GM21447 (cell line): ENCODE data around the gene EXD3.

ENCODE experiments used
- ATAC-seq: cut with Tn5 transposase; IDR thresholded peaks from one replicate; pipeline ENCODE4 v1.9.1; 2021; ENCODE audit not compliant: unreplicated experiment

EXD3 gene

DNA sequence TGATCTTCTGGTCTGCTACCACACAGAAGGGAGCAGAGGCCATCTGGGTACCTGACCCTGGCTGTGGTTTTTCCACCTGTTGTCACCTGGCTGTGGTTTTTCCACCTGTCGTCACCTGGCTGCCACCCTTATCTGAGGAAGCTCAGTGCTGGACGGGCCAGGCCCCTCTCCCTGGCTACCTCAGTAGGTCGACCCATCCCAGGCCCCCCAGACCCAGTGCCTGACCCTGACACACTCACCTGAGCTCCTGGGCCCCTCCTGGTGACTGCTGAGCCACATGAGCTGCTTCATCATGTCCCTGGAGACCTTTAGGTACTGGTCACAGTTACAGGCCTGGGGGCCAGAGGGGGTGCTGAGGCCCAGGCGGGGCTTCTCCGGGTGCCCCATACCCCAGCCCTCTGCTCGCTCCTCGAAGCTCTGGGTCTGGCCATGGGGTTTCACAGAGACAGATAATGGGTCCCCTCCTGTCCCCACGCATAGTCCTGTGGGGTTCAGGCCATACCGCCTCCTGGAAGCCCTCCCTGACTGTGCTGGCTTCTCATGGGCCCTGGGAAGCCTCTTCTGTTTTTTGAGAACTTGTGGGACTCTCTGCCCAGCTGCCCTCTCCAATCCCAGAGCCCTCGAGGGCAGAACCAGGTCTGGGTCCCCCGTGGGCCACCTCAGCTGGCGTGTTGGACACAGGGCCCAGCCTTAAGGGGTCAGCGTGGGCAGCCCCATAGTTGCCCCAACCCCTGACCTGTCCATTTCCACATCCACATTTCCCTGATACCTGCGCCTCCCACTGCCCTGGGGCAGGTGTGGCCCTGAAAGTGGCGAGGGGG, 113.4 kb downstream of the EXD3 start:
- no peak for ATAC-seq

- no peak for ATAC-seq
These were observed 114.8 kb downstream of the EXD3 start for GRCh38 chr9:137308057-137308619.

- no peak for ATAC-seq
These were observed 115.5 kb downstream of the EXD3 start for GRCh38 chr9:137307255-137308056.

- no peak for ATAC-seq
These were observed 116.1 kb downstream of the EXD3 start for GRCh38 chr9:137306850-137307254.

- no peak for ATAC-seq
These were observed 116.7 kb downstream of the EXD3 start for GRCh38 chr9:137306066-137306849.

DNA sequence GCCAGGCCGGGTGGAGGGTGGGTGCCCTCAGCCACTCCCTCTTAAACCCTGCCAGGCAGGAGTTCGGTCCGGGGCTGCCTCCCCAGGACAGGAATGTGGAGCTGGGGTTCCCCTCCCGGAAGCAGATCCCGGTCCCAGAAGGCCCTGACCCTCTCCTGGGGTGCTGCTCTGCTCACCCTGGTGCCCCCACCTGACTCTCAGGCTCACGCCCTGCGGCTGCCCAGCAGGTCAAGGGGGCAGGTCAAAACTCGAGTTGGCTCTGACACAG, 117.2 kb downstream of the EXD3 start:
- no peak for ATAC-seq

DNA sequence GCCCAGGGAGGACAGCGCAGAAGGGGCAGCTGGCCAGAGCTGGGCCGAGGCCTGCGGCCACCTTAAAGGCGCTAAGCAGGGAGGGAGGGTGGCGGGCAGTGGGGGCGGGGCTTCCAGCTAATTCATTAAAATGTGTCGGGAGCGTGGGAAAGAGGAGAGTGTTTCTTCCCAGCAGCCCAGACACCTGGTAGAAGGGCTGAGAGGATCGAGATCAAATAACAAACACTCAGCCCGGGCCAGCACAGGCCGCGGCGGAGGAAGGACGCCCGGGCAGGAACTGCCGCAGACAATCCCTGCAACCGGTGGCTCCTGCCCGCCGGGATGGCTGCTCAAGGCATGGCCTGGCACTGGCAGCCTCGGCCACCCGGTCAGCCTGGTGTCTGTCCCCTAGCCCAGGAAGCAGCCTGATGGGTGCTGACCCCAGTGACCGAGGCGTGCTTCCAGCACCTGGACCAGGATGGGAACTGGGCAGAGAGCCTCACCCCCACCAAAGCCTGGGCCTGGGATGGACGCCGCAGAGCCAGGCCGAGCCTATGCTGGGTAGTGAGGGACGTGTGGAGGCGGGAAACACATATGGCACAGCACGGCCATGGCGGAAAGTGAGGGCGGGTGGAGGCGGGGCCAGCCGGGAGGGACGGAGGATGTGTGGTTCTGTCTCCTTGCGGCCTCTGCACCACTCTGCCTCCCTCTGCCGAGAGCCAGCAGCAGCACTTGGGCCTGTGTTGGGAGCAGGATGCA, 117.7 kb downstream of the EXD3 start:
- no peak for ATAC-seq

- ATAC-seq = no peak
These were observed 118.4 kb downstream of the EXD3 start for GRCh38 chr9:137304383-137305059.

DNA sequence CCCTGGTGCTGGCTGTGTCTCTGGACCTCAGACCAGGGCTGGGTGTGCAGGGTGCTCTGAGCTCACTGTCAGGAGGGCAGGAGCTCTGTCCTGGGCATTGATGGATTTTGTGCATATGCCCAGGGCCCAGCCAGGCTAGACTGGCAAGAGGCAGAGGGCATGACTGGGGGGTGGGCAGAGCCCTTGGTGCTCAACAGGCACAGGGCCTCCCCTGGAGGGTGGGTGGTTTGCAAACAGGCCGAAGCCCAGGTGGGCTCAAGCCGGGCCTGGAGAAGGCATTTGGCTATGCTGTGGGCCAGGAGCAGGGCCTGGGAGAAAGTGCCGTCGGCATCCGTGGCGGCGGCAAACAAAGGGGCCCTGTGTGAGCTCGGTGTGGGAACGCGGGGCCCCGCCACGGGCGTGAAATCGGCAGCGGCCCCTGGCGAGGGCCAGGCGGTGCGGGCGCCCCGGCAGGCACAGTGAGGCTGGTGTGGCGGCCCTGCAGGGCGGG, 119.0 kb downstream of the EXD3 start:
- ATAC-seq = no peak

DNA sequence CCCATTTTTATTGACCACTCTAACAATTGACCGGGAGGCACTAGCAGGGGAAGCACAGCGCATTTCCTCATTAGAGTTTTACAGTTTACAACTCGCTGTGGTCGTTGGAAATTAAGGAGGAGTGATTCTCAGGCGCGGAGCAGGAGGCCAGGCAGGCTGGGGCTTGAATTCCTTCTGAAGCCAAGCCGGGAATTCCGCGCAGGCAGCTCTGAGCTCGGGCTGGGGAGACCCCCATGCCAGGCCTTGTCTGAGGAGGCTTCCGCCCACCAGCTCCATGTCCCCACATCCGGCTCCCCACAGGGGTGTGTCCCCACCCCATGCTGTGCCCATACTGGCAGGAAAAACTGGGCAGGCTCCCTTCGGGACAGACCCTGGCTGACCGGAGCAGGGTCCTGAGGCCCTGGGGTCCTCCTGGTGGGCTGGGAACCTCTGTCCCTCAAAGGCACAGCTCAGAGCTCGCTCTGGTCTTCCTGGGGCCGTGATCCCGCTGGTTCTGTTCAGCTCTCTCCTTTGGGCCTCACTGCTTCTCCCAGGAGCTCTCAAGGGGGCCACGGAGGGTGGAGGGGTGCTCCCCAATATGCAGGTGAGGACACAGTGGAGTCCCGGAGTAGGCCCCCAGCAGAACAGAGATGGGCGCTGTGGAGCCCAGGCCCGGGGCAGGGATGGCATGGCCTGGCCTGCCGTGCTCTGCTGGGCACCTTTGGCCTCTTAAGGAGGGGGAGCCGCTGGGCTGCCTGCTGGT, 119.6 kb downstream of the EXD3 start:
- ATAC-seq = no peak

- ATAC-seq = peak; percentile 49
These were observed 120.4 kb downstream of the EXD3 start for GRCh38 chr9:137302449-137303150.

DNA sequence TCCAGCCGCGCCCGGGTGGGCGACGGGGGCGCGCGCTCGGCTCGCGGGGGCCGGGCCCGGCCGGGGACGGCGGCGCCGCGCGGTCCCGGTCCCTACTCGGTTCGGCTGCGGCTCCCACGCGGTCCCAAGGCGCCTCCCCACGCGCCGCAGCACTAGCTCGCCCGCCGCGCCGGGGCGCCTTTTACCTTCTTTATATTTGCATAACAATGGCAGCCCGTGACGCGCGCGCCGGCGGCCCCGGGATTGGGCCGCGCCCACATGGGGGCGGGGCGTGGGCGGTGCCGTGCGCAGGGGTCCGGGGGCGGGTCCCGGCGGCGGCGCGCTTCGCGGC, 120.9 kb downstream of the EXD3 start, which contains the start of gene NRARP:
Gene NRARP (minus strand): TSS at position 154 of the 331 bp plus-strand sequence. CDS start 343 bp downstream, outside the sequence.
- ATAC-seq = peak; percentile 67

GRCh38 chr9:137301081-137301947, 121.6 kb downstream of the EXD3 start:
- ATAC-seq = no peak

- ATAC-seq = no peak
These were observed 122.3 kb downstream of the EXD3 start for GRCh38 chr9:137300567-137301080.

DNA sequence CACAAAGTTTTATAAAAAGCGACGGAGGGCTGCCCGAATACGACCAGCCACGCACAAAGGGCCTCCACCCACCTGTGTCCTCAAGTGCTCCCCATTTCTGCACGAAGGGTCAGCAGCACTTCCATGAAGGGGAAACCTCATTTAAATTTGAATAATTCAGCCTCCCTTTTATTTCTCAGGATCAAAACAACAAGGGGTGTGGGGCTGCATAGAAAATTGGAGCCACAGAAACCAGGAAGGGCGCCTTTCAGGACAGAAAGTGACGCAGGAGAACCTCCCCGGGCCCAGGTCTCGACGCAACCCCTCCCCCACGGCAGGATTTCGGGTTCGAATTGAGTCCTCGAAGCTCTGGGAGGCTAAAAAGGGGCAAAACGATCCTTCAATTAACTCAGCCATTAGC, 123.0 kb downstream of the EXD3 start:
- ATAC-seq = no peak

DNA sequence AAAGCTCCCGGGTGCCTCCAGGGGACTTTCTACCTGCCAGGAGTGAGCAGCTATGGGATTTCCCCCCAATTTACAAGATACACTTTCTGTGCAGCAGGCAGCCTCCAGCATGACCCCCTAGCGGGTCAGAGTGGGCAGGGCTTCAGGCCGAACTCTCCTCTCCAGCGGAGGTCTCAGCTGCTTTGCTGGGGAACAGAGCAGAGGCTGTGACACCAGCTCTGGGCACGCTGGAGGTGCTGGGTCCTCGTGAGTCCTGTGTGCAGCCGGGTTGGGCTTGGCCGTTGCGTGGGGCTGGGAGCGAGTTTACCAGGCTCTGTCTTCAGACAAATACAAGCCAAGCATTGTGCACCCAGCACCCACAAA, 123.8 kb downstream of the EXD3 start:
- ATAC-seq = no peak

DNA sequence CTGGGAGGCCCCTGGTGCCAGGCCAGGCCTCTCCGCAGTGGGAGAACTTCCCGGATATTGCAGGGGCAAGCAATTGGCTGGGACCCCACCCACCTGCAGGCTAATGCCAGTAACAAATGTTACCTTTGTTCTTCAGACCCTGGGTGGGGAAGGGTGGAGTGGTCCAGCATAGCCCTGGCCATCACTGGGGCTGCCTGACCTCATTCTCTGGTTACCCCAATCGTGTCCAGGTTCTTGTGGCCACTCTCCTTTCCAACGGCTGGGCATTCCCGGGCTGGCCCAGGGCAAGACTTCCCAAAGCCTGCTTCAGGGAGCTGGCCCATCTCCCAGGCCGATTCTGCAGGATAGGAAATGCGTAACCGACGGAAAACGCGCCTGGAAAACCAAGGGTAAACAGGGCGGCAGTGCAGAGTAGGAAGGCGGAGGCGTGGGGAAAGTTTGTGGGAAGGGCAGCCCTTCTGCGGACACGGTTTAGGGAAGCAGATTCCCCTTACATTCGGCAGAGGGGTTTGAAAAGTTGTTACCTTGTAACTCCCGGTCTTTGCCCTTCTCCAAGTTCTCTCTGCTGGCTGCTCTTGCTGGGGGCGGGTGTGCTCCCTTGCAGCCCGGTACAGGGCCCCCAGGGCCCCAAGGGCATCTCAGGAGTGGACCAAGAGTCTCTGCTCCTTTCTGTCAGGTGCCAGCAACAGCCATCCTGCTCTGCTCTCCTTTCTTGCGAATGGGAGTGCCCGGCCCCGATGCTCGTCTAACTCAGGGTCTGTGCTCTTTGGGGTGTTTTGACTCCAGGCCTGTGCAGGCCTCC, 124.4 kb downstream of the EXD3 start:
- no peak for ATAC-seq
